ENCODE measurements around the gene COMTD1. TPM values are rescaled to one million over a fixed set of nuclear protein-coding genes. Genes with fewer than 3 reads are reported as not detected.
A peak's percentile ranks its signal among the peaks of the same experiment; 100 is the strongest.

The COMTD1 gene
- total and polyA plus RNA-seq, 2 of the 13 experiments (the other 11 are each of a cell fraction or from before 2014, with no cell fraction given): 11.8 to 18.4 TPM

DNA sequence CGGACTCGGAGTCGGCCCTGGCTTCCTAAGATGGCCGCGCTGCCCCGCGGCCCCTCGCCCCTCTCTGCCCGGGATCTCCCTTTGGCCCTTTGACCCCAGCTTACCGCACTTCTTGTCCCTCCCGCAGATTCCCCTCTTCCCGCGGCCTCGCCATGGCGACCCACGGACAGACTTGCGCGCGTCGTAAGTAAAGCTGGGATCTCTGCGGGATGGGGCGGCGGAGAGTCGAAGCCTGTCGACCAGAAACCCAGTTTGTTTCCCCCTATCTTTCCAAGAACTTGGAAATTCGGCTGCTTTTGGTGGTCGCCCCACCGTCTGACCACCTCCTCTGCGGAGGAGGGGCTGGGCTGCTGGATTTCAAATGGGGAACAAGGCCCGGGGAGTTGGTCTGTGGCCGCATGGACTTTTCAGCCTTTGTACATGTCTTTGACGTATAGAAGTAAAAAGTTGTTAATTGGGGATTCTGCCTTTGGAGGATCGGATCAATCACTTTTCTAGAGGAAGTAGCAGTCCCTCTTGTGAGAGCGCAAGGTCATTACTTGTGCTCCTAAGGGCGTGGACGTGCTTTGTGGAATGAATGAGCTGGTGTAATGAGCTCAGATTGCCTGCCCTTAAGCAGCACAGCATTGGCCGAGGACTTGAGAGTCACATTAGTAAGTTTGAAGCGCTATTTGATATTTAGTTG lies 24.6 kb downstream of the COMTD1 start:
- BruUV-seq (replicated peaks): no TSS peak
- H2AFZ ChIP-seq (ENCODE audit: low read length): no peak overlapping the region
- peak; percentile 60 for FAIRE-seq
- TF ChIP-seq, protein P1, sequence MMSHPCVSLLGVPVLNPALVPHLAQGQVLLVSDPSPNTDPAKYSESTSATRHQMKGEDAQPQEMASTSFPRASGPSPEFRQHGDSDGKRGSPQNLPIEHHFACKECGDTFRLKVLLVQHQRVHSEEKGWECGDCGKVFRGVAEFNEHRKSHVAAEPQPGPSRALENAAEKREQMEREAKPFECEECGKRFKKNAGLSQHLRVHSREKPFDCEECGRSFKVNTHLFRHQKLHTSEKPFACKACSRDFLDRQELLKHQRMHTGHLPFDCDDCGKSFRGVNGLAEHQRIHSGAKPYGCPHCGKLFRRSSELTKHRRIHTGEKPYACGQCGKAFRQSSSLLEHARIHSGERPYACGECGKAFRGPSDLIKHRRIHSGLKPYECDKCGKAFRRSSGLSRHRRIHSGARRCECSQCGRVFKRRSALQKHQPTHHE (CRISPR knock-in tag; IDR thresholded peaks at IDR 0.05; ENCODE audit: borderline replicate concordance): 0 out of 2 replicates have a peak, but pooled peaks have one; percentile 2
- TF ChIP-seq POLR2AphosphoS5 (IDR thresholded peaks at IDR 0.05; ENCODE audit: low read depth, low read length) (0 out of 2 replicates have a peak, but pooled peaks have one; percentile 23), ASH2L (IDR thresholded peaks at IDR 0.05; ENCODE audit: insufficient read length, low read depth, low read length) (peak; percentile 10), POGK (CRISPR knock-in tag; conservative IDR thresholded peaks at IDR 0.05) (no peak), ZSCAN31 (CRISPR knock-in tag; IDR thresholded peaks at IDR 0.05; ENCODE audit: low read depth) (peak; percentile 74; the same call in 1 of the 2 replicates), ZBTB7A (CRISPR knock-in tag; IDR thresholded peaks at IDR 0.05) (peak; percentile 76), ZNF558 (CRISPR knock-in tag; IDR thresholded peaks at IDR 0.05; ENCODE audit: borderline replicate concordance) (0 out of 2 replicates have a peak, but pooled peaks have one; percentile 40), MBNL3 (CRISPR knock-in tag; conservative IDR thresholded peaks at IDR 0.05) (no peak), IKZF1 (IDR thresholded peaks at IDR 0.05) (no peak), ZNF333 (CRISPR knock-in tag; IDR thresholded peaks at IDR 0.05; ENCODE audit: borderline replicate concordance) (no peak), ELF1 (CRISPR knock-in tag; IDR thresholded peaks at IDR 0.05) (0 out of 2 replicates have a peak, but pooled peaks have one; percentile 12), YY1 (IDR thresholded peaks at IDR 0.05; ENCODE audit: insufficient read depth, insufficient replicate concordance, low read depth, low read length) (peak; percentile 89), RBFOX2 (IDR thresholded peaks at IDR 0.05; ENCODE audit: low read depth, low read length) (peak; percentile 70), ZNF296 (CRISPR knock-in tag; conservative IDR thresholded peaks at IDR 0.05) (0 out of 2 replicates have a peak, but pooled peaks have one; percentile 49), ZNF468 (CRISPR knock-in tag; IDR thresholded peaks at IDR 0.05) (0 out of 2 replicates have a peak, but pooled peaks have one; percentile 8), ZNF761 (CRISPR knock-in tag; conservative IDR thresholded peaks at IDR 0.05) (0 out of 2 replicates have a peak, but pooled peaks have one; percentile 10), SAP130 (CRISPR knock-in tag; IDR thresholded peaks at IDR 0.05; ENCODE audit: low read depth) (peak; percentile 47), ZNF747 (CRISPR knock-in tag; IDR thresholded peaks at IDR 0.05; ENCODE audit: borderline replicate concordance) (peak; percentile 62; the same call in 1 of the 2 replicates)

More for the DNA sequence above, 24.6 kb downstream of the COMTD1 start:
- WGBS (ENCODE audit: low lambda C conversion rate): under 1% methylated on average over 29 of the region's 38 CpGs
- peaks cover 76% of the 10 kb centered on the region for H3K4me1 ChIP-seq (ENCODE audit: insufficient read depth, low read length)
- peak overlapping the region; percentile 80 for H3K4me2 ChIP-seq (ENCODE audit: low read depth, low read length)
- DNase-seq (ENCODE audit: low spot score): peak; percentile 48
- peak overlapping the region; percentile 80 to 91 (median 90) for H3K4me3 ChIP-seq (replicated peaks in 1 of 3; ENCODE audit: insufficient read depth in 1 of 3, low read depth in 2 of 3, low read length in 3 of 3)
- H3K79me2 ChIP-seq (ENCODE audit: insufficient read depth, low read length): peaks cover 44% of the 10 kb centered on the region
- H3K9ac ChIP-seq (ENCODE audit: insufficient read depth, low read depth, low read length): peak overlapping the region; percentile 96
- no peaks in the 10 kb centered on the region; a peak in 1 of 5 replicates for H3K27me3 ChIP-seq (ENCODE audit: control insufficient read depth in 1 of 2, insufficient read depth in 2 of 2, low read length in 2 of 2)
- H4K20me1 ChIP-seq (ENCODE audit: insufficient read depth, low read length): peaks cover 15% of the 10 kb centered on the region
- ChIA-PET CTCF (ENCODE audit: low intra/inter-chr PET ratio, low total read pairs) (no interaction called here), POLR2A (interaction anchor here (0.6 to 4.8 kb wide), 13 partner anchors 9 to 1033 kb away, joined by 3 to 55 read pairs (median 8); partner anchors contain the start of gene SAMD8)
- no peaks in the 10 kb centered on the region for H3K9me3 ChIP-seq (ENCODE audit: low read length)
- intact Hi-C loops (cut with micrococcal nuclease; ENCODE audit: unreplicated experiment): loop anchor here (1.0 to 2.0 kb wide), 2 partner anchors 14 to 43 kb away; no protein-coding TSS in a partner anchor
- peak overlapping the region; percentile 91 for H3K27ac ChIP-seq (ENCODE audit: extremely low read length, insufficient read depth, low read length)
- ATAC-seq: peak; percentile 67
- in situ Hi-C loops (cut with HindIII; ENCODE audit: extremely low pct_ligation_motif_present, low pct_unique_long_range_greater_than_20kb): no loop called here
- peaks cover 0 to 30% of the 10 kb centered on the region in 2 experiments; a peak in 4 of 5 replicates for H3K36me3 ChIP-seq (replicated peaks in 1 of 2; ENCODE audit: control insufficient read depth in 1 of 2, insufficient read depth in 2 of 2, low read length in 2 of 2)
